ENCODE data around the gene DENND4A.
"Not testable (repeated sequence)": the region's sequence is repeated elsewhere in the genome, so short reads cannot be mapped to it uniquely, and the experiment has no call there.

DENND4A gene

GRCh38 chr15:65789759-65790425 lies 2.2 kb downstream of the DENND4A start:
- H3K4me3 ChIP-seq (ENCODE audit: low read depth, low read length) = no peak overlapping the region

GRCh38 chr15:65789105-65789504 lies 3.0 kb downstream of the DENND4A start:
- no peak overlapping the region for H3K4me3 ChIP-seq (ENCODE audit: low read depth, low read length)

GRCh38 chr15:65787260-65787659 lies 4.8 kb downstream of the DENND4A start:
- no peak overlapping the region for H3K4me3 ChIP-seq (ENCODE audit: low read depth, low read length)

GRCh38 chr15:65785151-65785550 lies 6.9 kb downstream of the DENND4A start:
- H3K4me3 ChIP-seq (ENCODE audit: low read depth, low read length) = no peak overlapping the region

GRCh38 chr15:65783872-65784271 lies 8.2 kb downstream of the DENND4A start:
- no peak overlapping the region for H3K4me3 ChIP-seq (ENCODE audit: low read depth, low read length)

GRCh38 chr15:65782096-65782495 lies 10.0 kb downstream of the DENND4A start:
- H3K4me3 ChIP-seq (ENCODE audit: low read depth, low read length) = no peak overlapping the region

GRCh38 chr15:65778701-65779100 lies 13.4 kb downstream of the DENND4A start:
- H3K4me3 ChIP-seq (ENCODE audit: low read depth, low read length) = not testable (repeated sequence)

GRCh38 chr15:65778269-65778668 lies 13.8 kb downstream of the DENND4A start:
- H3K4me3 ChIP-seq (ENCODE audit: low read depth, low read length) = no peak overlapping the region

- H3K4me3 ChIP-seq (ENCODE audit: low read depth, low read length) = no peak overlapping the region
These were observed 14.2 kb downstream of the DENND4A start for GRCh38 chr15:65777843-65778242.

GRCh38 chr15:65777053-65777452 lies 15.0 kb downstream of the DENND4A start:
- H3K4me3 ChIP-seq (ENCODE audit: low read depth, low read length) = no peak overlapping the region

- H3K4me3 ChIP-seq (ENCODE audit: low read depth, low read length) = no peak overlapping the region
These were observed 18.5 kb downstream of the DENND4A start for GRCh38 chr15:65773386-65774111.

GRCh38 chr15:65772930-65773329 lies 19.2 kb downstream of the DENND4A start:
- no peak overlapping the region for H3K4me3 ChIP-seq (ENCODE audit: low read depth, low read length)

- no peak overlapping the region for H3K4me3 ChIP-seq (ENCODE audit: low read depth, low read length)
These were observed 20.2 kb downstream of the DENND4A start for GRCh38 chr15:65771870-65772269.

GRCh38 chr15:65769482-65769881 lies 22.6 kb downstream of the DENND4A start:
- no peak overlapping the region for H3K4me3 ChIP-seq (ENCODE audit: low read depth, low read length)

GRCh38 chr15:65767895-65768294 lies 24.2 kb downstream of the DENND4A start:
- no peak overlapping the region for H3K4me3 ChIP-seq (ENCODE audit: low read depth, low read length)

GRCh38 chr15:65767264-65767595 lies 24.9 kb downstream of the DENND4A start:
- no peak overlapping the region for H3K4me3 ChIP-seq (ENCODE audit: low read depth, low read length)

GRCh38 chr15:65766422-65767263 lies 25.4 kb downstream of the DENND4A start:
- H3K4me3 ChIP-seq (ENCODE audit: low read depth, low read length) = no peak overlapping the region

GRCh38 chr15:65765106-65765505 lies 27.0 kb downstream of the DENND4A start:
- H3K4me3 ChIP-seq (ENCODE audit: low read depth, low read length) = no peak overlapping the region

GRCh38 chr15:65762914-65763787 lies 28.9 kb downstream of the DENND4A start:
- no peak overlapping the region for H3K4me3 ChIP-seq (ENCODE audit: low read depth, low read length)

GRCh38 chr15:65762399-65762798 lies 29.7 kb downstream of the DENND4A start:
- no peak overlapping the region for H3K4me3 ChIP-seq (ENCODE audit: low read depth, low read length)

Measured in iPS-11a (cell line).